ENCODE results near the gene NUP160.
"Not testable (repeated sequence)": the region's sequence is repeated elsewhere in the genome, so short reads cannot be mapped to it uniquely, and the experiment has no call there.

Gene NUP160

DNA sequence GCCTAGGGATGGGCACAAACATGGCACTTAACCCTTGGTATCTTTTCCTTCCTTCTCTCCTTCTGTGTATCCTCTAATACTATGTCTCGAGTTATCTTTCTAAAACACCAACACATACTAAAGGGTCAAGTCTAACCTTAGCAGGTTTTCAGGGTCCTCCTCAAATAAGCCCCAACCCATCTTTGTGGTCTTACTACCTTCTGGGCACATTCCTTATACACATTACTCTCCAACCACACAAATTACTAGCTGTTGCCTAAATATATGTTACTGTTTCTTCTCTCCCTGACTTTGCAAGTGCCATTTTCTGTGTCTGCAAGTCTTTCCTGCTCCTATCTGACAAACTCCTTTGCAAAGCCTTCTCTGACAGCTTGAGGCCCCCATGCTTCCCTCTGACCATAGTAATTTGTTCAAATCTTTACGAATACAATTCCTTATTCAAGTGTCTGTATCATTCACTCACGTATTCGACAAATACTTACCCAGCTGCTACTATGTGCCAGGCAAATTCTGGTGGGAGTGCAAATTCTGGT is 15.8 kb upstream of the NUP160 start:
- no peak for DNase-seq (ENCODE audit: low read depth in 2 of 2)

DNA sequence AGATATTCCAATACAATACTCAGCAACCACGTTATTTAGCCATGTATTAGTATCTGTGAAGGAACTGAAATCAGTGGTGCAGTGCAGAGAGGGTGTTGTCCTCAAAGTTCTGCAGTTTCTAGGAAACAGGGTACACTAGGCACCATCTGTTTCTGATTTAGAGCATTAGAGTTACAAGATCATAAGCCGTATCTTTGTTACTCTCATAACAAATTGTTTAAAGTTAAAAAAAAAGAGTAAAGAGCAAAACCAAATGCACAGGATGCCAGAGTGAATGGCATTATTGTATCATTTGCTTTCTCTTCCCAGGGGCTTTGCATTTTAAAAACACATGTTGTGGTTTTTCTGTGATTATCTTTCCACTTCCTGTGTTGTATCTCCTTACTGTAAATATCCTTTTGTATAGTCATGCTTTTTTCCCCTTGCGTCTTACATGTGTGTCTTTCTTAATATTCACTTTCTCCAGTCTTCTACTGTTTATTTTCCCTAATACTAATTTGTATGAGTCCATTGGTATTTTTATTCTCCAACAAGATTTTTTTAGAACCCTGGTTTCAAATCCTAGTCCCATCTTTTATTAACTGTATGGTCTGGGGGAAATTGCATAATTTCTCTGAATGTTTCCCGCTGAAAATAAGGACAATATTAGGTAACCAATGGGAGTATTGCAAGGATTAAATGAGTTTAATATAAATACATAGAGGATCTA is 15.2 kb upstream of the NUP160 start:
- DNase-seq (ENCODE audit: low read depth in 2 of 2) = no peak

DNA sequence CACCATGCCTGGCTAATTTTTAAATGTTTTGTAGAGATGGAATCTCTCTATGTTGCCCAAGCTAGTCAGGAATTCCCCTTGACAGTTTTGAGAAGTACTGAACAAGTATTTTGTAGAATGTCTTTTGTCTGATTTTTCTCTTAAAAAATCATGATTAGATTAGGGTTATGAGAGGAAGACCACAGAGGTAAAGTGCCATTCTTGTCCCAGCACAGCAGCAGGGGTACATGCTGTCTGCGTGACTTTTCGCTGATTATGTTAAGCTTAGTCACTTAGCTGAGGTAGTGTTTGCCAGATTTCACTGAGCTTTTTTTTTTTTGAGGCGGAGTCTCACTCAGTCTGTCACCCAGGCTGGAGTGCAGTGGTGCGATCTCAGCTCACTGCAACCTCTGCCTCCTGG is 13.6 kb upstream of the NUP160 start:
- DNase-seq (ENCODE audit: low read depth in 2 of 2) = no peak

DNA sequence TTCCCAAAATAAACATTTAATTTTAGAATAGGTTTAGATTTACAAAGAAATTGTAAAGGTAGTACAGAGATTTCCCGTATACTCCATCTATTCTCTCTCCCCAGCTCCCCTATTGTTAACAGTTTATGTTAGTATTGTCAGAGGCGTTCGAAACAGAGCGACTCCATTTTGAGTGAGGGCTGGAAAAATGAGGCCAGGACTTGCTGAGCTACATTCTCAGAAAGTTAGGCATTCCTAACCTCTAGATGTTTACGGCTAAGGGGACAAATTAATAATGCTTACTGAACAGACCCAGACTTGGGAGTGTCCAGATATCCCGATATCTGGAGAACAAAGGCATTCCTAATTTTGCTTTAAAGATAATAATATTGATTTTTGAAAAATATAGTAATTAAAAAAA is 12.4 kb upstream of the NUP160 start:
- DNase-seq (ENCODE audit: low read depth in 2 of 2) = no peak

DNA sequence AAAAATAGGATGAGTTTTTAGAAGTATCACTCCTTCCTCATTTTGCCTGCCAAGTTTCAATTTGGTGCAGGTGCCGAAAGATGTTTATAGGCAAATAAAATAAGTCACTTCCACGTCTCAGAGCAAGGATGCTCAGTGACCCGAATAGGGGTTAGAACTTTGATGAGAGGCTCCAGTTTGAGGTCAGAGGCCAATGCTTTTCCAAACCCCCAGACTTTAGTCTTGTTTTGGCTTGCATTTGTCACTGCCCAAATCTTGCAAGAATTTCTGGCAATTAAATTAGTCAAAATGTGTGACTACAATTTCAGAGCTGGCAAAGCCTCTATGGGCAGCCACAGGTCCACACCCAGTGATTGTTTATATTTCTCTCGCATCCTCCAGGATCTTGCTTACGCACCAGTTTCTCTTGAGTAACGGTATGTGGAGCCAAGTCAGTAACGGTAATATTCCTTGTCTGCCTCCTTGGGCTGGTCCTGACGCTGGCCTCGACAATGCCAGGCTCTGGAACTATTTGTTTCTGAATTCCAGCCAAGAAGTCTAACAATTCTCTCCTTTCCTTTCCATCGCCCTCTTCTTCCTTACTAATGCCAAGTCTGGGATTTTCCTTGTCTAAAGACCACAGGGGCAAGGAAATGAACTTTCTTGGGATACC is 9.9 kb upstream of the NUP160 start:
- DNase-seq (ENCODE audit: low read depth in 2 of 2) = no peak

DNA sequence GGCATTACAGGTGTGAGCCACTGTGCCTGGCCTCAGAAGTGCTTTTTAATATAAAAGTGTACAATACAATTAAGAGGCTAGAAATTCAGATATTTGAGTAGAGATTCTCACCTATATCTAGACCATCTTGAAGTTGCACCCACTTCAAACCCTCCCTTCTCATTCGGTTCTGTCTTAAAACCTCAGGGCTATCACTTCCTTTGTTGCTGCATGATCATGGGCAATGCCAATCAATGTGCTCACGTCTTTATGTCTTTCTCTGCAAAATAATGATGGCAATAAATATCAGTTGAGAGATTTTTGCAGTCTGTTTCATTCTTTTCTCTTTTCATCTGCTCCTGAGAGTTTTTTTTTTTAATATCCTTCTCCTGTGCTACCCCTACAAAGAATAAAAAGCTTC is 9.3 kb upstream of the NUP160 start:
- no peak for DNase-seq (ENCODE audit: low read depth in 2 of 2)

DNA sequence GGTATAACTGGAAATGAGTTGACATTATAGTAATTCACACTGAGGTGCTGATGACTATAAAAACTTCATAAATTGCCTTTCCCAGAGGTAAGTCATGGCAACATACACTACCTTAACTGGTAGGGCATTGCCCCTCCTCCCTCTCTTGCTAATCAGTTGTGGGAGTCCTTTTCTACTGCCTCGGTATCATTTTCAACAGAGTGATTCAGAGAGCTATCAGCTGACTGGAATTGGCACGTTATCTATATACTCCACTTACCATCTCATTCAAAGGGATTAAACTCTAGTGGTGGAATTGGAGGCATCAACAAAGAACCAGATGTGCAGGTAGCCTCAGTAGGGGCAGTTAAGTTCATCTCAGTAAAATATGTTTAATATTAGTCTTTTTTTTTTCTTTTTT is 8.0 kb upstream of the NUP160 start:
- DNase-seq (ENCODE audit: low read depth in 2 of 2) = no peak

DNA sequence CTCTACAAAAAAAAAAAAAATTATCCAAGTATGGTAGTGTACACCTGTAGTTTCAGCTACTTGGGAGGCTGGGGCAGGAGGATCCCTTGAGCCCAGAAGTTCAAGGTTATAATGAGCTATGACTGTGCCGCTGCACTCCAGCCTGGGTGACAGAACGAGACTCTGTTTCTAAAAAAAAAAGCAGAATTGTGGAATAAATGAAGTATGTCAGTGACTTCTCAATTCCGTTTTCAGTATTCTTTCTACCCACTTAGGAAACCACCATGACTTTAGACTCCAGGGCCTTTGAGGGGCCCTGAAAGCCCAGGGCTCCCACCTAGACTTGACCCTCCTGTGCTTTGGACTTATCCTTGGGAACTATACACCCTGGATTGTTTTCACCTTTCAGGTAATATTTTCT is 6.5 kb upstream of the NUP160 start:
- no peak for DNase-seq (ENCODE audit: low read depth in 2 of 2)

DNA sequence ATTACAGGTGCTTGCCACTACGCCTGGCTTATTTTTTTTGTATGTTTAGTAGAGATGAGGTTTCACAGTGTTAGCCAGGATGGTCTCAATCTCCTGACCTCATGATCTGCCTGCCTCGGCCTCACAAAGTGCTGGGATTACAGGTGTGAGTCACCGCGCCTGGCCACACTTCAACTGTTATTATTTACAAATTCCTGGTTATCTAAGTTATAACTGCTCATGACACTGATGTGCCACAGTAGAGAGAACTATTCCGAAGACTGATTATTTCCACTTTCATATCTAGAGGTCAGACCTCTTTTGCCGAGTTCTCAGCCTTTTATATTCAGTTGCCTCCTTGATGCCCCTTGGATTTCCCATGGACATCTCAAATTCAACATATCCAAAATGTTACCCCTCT is 3.9 kb upstream of the NUP160 start:
- DNase-seq (ENCODE audit: low read depth in 2 of 2) = no peak

DNA sequence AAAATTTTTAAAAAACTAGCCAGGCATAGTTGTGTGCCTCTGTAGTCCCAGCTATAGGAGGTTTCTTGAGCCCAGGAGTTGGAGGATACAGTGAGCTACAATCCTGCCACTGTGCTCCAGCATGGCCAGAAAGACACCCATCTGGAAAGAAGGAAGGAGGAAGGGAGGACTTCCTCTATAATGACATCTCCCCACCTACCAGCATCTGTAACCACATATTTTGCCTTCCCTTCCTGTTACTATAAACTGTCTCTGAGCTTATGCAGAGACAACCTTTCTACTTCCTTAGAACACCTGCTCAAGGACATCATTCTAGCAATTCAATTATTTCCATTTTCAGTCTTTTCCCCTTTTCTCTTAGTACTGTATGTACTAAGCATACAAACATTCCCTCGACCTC is 2.2 kb upstream of the NUP160 start:
- no peak for DNase-seq (ENCODE audit: low read depth in 2 of 2)

DNA sequence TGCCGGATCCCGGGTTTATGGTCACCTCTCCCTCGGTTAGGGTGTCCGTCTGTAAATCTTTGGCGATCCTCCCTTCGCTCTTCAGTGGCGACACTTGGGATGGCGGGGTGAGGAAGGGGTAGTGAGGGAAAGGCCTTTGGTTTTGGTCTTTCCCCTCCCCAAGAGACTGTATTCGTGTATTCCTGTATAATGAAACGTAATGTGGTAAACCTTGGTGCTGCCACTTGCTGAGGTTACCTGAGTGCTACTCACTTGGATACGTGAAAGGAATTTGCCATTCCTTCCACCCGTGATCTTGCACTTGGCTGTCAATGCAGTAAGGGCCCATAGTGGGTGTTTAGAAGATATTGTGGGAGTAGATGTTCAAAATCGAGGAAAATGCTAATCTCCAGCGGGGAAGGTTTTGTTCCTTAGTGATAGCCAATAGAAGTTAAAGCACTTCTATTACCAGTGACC is 578 bp upstream of the NUP160 start:
- no peak for DNase-seq (ENCODE audit: low read depth in 2 of 2)

DNA sequence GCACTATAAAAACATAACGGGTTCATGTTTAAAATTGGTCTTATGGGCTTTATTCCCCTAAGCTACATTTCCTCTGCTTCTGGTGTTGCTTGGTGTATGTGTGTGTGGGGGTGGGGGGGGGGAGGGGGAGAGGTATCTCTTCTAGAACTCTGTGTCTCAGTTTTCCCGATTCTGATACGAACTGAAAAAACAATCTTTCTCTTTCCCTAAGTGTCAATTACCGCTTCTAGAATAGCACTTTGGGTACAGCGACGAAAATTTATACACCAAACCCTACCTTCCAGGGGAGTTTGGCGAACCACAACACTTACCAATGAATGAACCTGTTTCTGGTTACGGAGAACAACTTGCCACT is 636 bp downstream of the NUP160 start:
- no peak for DNase-seq (ENCODE audit: low read depth in 2 of 2)

DNA sequence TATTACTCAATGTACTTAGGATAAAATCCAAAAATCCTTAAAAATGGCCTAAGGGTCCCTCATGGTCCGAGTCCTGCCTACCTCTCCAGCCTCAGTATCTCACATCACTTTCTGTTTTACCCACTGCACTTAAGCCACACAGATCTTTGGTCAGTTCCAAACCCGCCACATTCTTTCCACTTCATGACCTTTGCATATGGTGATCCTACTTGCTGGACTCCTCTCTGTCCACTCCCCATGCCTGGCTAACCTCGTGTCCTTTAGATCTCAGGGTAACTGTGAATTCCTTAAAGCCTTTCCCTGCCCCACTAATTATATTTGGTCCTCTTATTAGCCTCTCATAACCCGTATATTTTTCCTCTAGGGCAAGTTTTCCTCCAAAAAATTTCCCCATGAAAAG is 1.2 kb downstream of the NUP160 start:
- DNase-seq (ENCODE audit: low read depth in 2 of 2) = no peak

DNA sequence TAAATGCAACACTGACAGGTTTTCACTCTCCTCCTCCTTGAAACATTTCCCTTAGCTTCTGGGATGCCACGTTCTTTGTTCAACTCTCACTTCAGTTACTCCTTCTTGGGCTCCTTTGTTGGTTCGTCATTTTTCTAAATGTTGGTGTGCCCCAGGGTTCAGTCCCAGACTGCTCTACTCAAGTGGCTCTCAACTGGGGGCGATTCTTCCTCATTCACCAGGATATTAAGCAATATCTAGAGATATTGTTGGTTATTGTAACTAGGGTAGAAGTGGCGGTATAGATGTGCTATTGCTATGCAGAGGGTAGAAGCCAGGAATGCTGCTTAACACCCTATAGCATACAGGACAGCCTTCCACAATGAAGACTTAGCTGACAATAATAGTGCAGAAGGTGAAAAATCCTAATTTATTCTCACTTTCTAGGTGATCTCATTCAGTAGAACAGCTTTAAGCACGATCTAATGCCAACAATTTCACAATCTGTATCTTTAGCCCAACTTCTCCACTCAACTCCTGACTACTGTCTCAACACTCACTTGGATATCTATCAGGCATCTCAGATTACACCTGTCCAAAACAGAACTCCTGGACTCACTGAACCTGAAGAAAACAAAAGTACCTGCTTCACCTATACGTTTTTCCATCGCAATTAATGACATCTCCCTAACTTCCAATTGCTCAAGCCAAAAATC is 4.6 kb downstream of the NUP160 start:
- DNase-seq (ENCODE audit: low read depth in 2 of 2) = no peak

DNA sequence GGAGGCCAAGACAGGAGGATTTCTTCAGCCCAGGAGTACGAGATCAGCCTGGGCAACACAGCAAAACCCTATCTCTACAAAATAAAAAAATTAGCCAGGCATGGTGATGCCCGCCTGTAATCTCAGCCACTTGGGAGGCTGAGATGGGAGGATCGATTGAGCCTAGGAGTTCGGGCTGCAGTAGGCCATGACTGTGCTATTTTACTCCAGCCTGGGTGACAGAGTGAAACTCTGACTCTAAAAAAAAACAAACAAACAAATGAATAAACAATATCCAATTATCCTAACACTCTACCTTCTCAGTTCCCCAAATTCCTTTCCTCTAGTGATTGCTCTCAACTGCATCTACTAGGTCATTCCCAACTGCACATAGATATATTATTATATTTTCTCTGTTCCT is 5.4 kb downstream of the NUP160 start:
- DNase-seq (ENCODE audit: low read depth in 2 of 2) = no peak

DNA sequence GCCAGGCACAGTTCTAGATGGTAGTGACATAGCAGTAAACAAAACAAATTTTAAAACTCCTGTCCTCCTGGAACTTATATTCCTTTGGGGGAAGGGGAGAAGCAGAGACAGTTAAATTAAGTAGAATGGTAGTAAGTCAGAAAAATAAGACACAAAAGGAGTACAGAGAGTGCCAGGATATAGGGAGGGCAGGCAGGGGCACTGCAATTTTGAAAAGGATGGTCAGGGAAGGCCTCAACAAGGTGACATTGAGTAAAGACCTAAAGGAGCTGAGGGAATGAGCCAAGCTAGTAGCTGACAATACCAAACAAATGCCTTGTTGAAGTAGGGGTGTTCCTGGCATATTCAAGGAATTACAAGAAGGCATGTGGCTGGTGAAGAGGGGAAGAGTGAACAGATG is 10.2 kb downstream of the NUP160 start:
- DNase-seq (ENCODE audit: low read depth in 2 of 2) = no peak

DNA sequence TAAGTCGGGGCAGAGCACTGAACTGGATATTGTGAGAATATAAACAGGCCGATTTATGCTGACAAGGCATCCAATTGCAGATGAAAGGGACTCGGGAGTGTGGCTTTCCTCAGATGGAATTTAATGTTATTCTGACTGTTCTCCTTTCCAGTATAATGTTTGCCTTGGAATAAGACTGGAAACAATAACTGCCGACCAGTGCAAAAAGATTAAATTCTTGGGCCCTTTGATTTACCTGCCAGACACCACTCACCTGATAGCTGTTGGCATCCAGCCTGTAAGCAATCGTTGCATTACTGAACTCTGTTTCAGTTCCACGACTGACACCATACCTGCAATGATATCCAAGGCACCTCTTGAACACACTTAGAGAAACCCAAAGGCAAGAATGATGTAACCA is 10.9 kb downstream of the NUP160 start:
- no peak for DNase-seq (ENCODE audit: low read depth in 2 of 2)

DNA sequence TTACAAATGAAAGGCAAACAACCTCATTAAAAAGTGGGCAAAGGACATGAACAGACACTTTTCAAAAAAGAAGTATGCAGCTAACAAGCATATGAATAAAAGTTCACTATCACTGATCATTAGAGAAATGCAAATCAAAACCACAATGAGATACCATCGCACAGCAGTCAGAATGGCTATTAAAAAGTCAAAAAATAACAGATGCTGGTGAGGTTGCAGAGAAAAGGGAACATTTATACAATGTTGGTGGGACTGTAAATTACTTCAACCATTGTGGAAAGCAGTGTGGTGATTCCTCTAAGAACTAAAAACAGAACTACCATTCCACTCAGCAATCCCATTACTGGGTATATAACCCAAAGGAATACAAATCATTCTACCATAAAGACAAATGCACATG is 18.1 kb downstream of the NUP160 start:
- not testable (repeated sequence) for DNase-seq (ENCODE audit: low read depth in 2 of 2)

DNA sequence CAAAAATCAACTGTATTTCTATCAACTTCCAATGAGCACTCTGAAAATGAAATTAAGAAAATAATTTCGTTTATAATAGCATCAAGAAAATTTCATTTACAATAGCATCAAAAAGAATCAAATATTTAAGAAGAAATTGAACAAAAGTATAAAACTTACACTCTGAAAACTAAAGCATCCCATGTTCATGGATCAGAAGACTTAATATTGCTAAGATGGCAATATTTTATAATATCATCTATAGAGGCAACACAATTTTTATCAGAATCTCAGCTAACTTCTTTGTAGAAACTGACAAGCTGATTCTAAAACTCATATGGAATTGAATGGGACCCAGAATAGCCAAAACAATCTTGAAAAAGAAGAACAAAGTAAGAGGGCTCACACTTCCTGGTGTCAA is 19.9 kb downstream of the NUP160 start:
- no peak for DNase-seq (ENCODE audit: low read depth in 2 of 2)

DNA sequence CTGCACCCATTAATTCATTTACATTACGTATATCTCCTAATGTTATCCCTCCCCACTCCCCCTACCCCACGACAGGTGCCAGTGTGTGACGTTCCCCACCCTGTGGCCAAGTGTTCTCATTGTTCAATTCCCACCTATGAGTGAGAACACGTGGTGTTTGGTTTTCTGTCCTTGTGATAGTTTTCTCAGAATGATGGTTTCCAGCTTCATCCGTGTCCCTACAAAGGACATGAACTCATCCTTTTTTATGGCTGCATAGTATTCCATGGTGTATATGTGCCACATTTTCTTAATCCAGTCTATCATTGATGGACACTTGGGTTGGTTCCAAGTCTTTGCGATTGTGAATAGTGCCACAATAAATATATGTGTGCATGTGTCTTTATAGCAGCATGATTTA is 25.5 kb downstream of the NUP160 start:
- DNase-seq (ENCODE audit: low read depth in 2 of 2) = not testable (repeated sequence)

DNA sequence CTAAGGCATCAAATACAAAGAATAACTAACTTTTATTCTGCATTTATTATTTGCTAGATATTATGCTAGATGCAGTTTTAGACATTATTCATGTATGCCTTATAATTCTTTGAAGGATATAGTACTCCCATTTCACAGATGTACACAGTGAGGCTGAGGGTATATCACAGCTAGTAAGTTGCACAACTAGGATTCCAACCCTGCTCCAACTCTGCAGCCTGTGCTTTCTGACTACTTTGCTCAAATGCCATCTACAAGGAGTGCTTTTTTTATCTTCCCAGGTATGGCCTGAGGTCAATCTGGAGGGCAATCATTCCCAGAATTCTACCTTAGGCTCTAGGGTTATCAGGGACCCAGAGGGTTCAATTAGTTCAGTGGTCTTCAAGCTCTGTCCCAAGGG is 28.4 kb downstream of the NUP160 start:
- no peak for DNase-seq (ENCODE audit: low read depth in 2 of 2)

DNA sequence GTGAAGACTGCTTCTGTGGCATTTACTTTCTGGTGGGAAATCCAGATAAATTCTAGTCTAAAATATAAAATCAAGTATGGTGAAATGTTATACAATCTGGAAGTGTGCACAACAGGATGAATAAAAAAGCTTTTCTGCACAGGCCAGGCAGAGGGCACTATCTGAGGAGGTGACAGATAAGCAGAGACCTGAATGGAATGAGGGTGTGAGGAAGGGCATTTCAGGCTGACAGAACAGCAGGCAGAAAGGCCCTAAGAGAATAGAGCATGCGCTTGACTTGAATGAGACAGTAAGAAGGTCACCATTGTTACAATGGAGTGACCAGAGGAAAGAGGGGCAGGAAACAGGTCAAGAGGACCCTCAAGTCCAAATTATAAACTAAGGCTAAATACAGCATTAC is 47.4 kb downstream of the NUP160 start:
- DNase-seq (ENCODE audit: low read depth in 2 of 2) = no peak

DNA sequence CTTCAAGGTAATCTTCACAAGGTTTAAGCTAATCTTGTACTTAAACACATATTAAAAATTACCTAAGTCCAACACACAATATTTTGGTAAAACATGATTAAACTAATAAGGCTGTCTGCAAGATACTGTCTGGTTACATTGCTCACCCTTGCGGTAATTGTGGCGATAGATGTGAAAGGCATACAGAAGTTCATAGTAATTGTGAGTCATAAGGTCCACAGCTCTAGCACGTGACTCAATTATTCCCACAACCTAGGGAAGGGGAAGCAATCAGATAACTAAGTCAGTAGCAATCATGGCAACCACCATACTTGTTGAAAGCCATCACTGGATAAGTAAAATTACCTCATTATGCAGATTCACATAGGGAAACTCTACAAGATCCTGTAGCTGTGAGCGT is 50.5 kb downstream of the NUP160 start:
- peak; percentile 11 to 27 for DNase-seq (ENCODE audit: low read depth in 2 of 2)

Data from stimulated activated CD4-positive, alpha-beta T cell treated with anti-CD3 and anti-CD28 coated beads, Interleukin-12 subunit alpha, Interleukin-12 subunit beta, amount 100 ng/mL, for 24 hours (primary cell).